GM19239 (cell line): ENCODE data around the gene SLC12A7.
"Not testable (repeated sequence)": the region's sequence is repeated elsewhere in the genome, so short reads cannot be mapped to it uniquely, and the experiment has no call there.

Experiments
- DNase-seq: peaks from one replicate; pipeline ENCODE4 v3.0.0; 2011; ENCODE audit warnings: low spot score; ENCODE audit not compliant: insufficient read length
- FAIRE-seq: peaks from 2 replicates; lab custom pipeline; 2011; peaks lifted over from hg19 to GRCh38; lab: Jason Lieb, UNC

The SLC12A7 gene

GRCh38 chr5:1031306-1031959 lies 80.4 kb downstream of the SLC12A7 start:
- FAIRE-seq (no peak), DNase-seq (no peak)

DNA sequence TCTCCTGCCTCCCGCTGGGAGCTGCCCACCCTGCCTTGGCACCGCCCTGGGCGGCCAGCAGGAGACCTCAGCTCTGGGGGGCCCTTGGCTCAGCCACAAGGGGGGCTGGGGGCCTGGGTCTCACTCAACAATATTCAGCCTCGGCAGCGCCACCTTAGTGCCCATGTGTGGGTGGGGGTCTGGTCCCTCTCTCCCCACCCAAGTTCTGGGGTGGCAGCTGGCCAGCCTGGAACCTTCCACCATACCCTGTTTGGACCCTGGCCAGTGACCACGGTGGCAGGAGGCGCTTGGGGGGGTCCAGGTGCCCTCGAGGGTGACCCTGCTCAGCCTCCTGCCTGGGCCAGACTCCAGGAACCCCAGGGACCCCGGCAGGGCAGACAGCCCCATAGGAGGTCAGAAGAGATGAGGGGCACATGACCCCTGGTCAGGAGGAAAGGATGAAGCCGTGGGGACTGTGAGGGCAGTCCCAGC lies 81.0 kb downstream of the SLC12A7 start:
- FAIRE-seq (no peak), DNase-seq (no peak)

GRCh38 chr5:1029945-1030625 lies 81.8 kb downstream of the SLC12A7 start:
- DNase-seq, result no peak

GRCh38 chr5:1029282-1029944 lies 82.5 kb downstream of the SLC12A7 start:
- no peak for DNase-seq
- FAIRE-seq, result no peak

More at GRCh38 chr5:1029945-1030625, 81.8 kb downstream of the SLC12A7 start:
- FAIRE-seq, result no peak

GRCh38 chr5:1028481-1029281 lies 83.2 kb downstream of the SLC12A7 start:
- FAIRE-seq (no peak), DNase-seq (no peak)

- no peak for FAIRE-seq
- no peak for DNase-seq
Observed at GRCh38 chr5:1027631-1028441, 84.0 kb downstream of the SLC12A7 start.

- FAIRE-seq (no peak), DNase-seq (no peak)
Observed at GRCh38 chr5:1026700-1027621, 84.9 kb downstream of the SLC12A7 start.

DNA sequence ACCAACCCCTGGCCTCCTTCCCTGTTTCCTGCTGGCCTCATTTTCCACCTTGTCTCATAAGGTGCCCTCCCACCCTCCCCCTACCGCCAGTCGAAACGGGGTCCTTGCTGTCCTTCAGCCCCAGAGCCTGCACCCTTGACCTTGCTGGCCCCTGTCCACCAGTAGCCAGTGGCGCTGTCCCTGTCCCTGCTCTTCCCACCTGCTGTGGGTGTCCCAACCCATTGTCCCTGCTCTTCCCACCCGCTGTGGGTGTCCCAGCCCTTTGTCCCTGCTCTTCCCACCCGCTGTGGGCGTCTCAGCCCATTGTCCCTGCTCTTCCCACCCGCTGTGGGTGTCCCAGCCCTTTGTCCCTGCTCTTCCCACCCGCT lies 89.9 kb downstream of the SLC12A7 start:
- not testable (repeated sequence) for DNase-seq, FAIRE-seq

GRCh38 chr5:1021136-1021968 lies 90.5 kb downstream of the SLC12A7 start:
- no peak for DNase-seq

DNA sequence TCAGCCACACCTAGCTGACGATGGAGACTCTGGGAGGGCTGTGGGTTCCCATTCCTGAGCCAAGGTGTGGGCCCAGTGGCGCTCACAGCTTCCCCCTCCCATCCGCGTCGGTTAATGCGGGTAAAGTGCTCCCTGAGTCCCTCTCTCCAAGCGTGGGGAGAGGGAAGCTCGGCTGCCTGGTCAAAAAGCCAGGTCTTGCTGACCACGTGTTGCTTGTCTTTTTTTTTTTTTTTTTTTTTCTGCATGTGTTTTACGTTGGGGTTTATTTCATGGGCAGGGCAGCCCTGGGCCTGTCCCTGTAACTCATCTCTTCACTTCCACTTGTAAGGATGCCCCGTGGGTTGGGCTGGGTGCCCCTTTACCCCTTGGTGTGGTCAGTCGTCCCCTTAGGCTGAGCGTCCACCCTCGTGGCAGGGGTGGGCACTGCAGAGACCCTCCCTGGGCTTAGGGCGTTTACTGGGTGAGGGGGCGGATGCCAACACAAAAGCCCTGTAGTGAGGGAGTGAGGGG lies 91.4 kb downstream of the SLC12A7 start:
- FAIRE-seq (no peak), DNase-seq (no peak)

More at GRCh38 chr5:1021136-1021968, 90.5 kb downstream of the SLC12A7 start:
- FAIRE-seq, result no peak

- FAIRE-seq, result no peak
- DNase-seq, result no peak
Observed at GRCh38 chr5:1019001-1019905, 92.6 kb downstream of the SLC12A7 start.

GRCh38 chr5:1018596-1018995 lies 93.3 kb downstream of the SLC12A7 start:
- no peak for DNase-seq
- FAIRE-seq, result no peak

DNA sequence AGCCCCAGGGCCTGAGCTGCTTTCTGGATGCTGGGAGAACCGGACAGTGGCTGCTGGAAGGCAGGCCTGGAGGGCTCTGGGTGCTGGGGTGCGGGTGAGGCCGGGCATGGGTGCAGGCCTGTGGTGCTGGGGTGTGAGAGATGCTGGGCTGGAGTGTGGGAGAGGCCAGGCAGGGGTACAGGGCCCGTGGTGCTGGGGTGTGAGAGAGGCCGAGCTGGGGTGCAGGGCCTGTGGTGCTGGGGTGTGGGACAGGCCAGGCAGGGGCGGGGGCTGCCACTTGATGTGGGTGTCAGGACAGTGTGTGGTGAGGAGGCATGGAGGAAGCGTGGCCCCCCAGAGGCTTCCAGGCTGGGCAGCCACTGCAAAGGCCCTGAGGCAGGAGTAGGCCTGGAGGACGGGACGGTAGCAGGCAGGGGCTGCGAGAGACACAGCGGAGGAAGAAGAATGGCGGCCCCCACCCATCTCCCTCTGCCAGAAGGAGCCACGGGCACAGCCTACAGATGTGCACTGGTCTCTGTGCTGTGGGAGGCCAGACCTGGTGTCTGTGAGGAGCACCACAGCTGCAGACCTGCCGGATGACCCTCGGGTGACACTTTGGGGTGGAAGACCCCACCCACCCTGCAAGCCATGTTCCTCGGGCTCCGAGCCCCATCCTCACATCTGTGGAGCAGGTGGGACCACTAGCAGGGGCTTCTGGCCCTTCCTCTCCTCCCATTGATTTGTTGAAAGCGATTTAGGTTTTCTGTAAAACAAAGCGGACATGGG lies 94.0 kb downstream of the SLC12A7 start:
- no peak for FAIRE-seq
- DNase-seq, result no peak

DNA sequence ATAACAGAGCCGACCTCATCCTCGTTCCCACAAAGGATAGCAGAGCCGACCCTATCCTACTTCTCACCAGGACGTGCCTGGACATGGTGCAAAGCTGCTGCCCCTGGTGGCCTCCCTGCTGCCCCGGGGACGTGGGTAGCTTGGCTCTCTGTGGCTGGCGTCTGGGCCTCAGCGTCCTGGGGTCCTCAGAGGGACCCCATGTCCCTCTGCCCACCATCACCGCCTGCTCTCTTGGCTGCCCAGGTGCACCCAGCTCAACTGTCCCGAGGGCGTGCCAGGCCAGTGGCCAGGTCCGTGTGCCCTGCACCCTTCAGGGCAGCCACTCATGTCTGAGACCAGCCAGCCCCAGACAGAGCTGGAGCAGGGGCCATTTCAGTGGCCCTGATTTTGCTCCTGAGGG lies 94.8 kb downstream of the SLC12A7 start:
- FAIRE-seq, result no peak
- no peak for DNase-seq

DNA sequence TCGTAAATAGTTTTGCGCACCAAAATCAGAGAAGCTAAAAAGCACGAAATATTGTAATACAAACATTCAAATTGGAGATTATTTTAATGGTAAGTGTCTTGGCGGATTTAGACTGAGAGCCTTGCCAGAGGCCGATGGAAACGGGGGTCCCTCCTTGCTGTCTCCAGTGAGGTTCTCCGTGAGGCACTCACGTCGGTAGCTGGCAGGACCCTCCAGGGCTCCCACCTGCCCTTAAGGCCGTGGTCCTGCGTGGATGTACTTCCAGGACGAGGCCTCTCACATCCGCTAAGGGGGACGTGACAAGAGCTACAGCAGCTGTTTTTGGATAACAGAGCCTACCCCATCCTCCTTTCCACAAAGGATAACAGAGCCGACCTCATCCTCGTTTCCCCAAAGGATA lies 95.4 kb downstream of the SLC12A7 start:
- DNase-seq (no peak), FAIRE-seq (no peak)

GRCh38 chr5:1016036-1016435 lies 95.8 kb downstream of the SLC12A7 start:
- DNase-seq (no peak), FAIRE-seq (no peak)
